Fibroblast of villous mesenchyme (primary cell): ENCODE results near the gene VPS16. TPM values are rescaled to one million over a fixed set of nuclear protein-coding genes. Genes with fewer than 3 reads are reported as not detected.

ENCODE experiments used
- DNase-seq: peaks from one replicate; pipeline ENCODE4 v3.0.0-alpha.2; 2010; ENCODE audit warnings: low read depth
- H3K4me3 ChIP-seq: 2 replicates; pipeline ENCODE4 v1.5.1; 2011; ENCODE audit warnings: low read depth, mild to moderate bottlenecking, low read length
- CTCF ChIP-seq: IDR thresholded peaks from 2 replicates; pipeline ENCODE4 v1.5.1; 2012; ENCODE audit warnings: low read depth, mild to moderate bottlenecking, low read length; ENCODE audit not compliant: insufficient read depth
- total RNA-seq: library from RNA; depleted of rRNA; stranded (reverse); fragments of >200 nt; gene quantifications from 2 replicates; pipeline ENCODE4 v1.2.3, GENCODE V29; 2012

The VPS16 gene
- total RNA-seq, 1 donor = 51.0 TPM

- no peak for TF ChIP-seq CTCF
- DNase-seq = no peak
- no peak overlapping the region for H3K4me3 ChIP-seq
These were observed 23.8 kb upstream of the VPS16 start for GRCh38 chr20:2816583-2817340.

GRCh38 chr20:2817341-2817726 is 23.2 kb upstream of the VPS16 start:
- no peak overlapping the region for H3K4me3 ChIP-seq
- no peak for TF ChIP-seq CTCF
- DNase-seq = no peak

DNA sequence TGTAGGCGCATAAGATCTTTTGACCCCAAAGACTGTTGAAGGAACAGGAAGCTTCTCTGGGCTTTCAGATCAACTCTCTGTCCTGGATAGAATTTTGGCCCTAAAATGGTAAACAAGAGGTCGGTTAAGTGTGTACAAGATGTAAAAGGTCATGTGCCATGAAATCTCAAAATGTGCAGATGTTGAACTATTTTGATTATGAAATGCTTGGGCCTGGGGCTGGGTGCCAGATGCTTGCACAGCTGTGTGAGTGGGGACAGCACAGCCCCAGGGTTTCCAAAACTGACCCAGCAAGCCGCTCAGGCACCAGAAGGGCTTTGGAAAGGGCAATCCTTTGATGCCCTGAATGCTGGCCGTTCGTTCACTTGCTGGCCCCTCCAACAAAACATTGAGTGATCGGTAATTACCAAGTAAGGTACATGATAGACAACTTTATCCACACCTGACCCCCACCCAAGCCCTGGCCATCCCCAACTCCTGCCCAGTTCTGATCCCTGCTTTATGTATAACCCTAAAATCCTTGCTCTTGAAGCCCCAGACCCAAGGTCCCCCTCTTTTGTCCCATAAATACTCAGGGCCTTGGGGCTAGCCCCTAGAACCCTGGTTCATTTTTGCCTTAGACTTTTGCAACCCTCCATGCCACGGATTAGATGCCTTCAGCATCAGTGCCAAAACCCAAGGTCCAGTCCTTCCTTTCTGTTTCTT is 22.5 kb upstream of the VPS16 start:
- DNase-seq = peak; percentile 75
- no peak for TF ChIP-seq CTCF
- no peak overlapping the region for H3K4me3 ChIP-seq

DNA sequence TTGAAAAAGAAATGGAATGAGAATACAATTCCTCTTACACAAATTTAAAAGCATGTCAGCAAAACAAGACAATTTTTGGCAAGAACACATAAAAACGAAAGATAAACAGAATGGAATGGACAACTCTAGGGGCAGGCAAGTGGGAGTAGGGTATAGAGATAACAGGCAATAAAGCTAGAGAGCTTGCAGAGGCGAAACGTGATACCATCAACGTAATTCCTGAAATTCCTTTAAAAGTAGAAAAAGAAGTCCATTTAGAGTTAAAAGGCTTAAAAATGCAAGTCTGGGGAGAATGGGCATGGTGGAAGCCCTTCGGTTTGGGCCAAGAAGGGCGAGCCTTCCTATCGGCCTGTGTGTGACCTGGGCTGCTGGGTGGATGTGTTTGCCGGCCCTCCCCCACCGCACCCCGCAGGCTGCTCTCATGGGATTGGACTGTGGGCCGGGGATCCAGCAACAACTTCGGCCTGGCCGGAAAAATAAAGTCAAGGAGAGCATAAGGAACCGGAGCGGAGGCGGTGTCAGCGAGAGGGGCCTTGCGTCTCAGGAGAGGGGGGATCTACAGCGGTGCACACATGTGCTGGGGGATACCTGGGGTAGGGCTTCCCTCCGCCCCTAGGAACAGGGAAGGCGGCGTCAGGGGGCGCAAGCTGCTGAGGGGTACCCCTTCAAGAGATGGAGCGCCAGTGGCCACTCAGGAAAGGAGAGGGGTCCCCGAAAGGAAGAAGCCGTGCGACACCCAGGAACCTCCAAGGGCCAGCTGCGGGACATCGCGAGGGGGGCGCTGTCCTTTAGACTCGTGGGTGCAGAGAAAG is 20.3 kb upstream of the VPS16 start:
- peak overlapping the region; percentile 10 for H3K4me3 ChIP-seq
- peak; percentile 83 for DNase-seq
- TF ChIP-seq CTCF = no peak

DNA sequence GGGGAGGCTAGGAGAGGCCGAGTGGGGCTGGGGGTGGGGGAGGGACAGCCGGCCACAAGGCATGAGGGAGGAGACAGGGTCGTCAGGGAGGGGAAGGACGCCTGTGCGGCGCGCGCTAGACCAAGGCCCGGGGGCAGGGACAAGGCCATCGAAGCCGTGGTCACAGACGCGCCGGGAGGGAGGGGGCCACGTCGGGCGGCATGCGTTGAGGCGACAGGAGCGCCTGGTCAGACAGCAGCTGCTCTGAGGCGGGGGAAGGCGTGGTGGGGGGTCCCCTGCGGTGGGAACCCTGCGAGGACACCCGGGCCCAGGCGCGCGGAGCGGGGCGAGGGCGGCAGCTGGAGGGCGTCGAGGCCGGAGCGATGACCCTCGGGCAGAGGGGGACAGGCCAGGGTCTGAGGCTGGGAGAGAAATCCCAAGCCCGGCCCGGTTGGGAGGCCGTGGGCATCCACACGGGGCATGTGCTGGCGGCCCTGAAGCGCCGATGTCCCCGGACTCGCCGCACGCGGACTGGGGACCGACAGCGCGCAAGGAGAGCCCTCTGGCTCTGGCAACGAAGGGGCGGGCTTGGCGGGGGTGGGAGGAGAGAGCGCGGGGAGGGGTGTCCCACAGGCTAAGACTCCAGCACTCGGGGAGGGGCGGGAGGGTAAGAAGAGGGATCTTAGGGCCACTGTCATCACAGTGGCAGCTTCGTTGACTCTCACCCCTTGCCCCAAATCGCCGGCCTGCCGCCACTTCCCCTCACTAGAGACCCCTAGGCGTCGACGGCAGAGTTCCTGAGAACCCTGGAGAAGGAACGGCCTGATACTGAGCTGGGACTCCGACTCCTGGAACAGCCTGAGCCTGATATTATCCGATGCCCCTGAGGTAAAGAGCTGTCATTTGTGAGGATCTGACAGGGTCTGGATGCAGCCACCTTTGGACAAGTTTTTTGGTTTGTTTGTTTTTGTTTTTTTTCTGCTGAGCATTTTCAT is 19.4 kb upstream of the VPS16 start:
- H3K4me3 ChIP-seq = no peak overlapping the region
- no peak for TF ChIP-seq CTCF
- DNase-seq = no peak

GRCh38 chr20:2822073-2822472 is 18.5 kb upstream of the VPS16 start:
- no peak for TF ChIP-seq CTCF
- DNase-seq = peak; percentile 69
- H3K4me3 ChIP-seq = peak overlapping the region; percentile 1
